Subcutaneous preadipocyte (primary cell): ENCODE results near the gene PRDM11. TPM values are rescaled to one million over a fixed set of nuclear protein-coding genes. Genes with fewer than 3 reads are reported as not detected.

Experiments
- total RNA-seq: library from RNA; depleted of rRNA; stranded (reverse); fragments of >200 nt; gene quantifications from 2 replicates; pipeline ENCODE4 v1.2.3, GENCODE V29; 2012

PRDM11 gene
- total RNA-seq, result 2.5 and 3.7 TPM in 2 replicates

GRCh38 chr11:45146072-45147016 lies at the start of gene PRDM11:
Gene PRDM11 (plus strand): TSS chr11:45146639. CDS start chr11:45181767, 35,128 bp downstream.

Other genes with a start within 250 kb of the PRDM11 start
- 5.5 and 13.2 TPM in 2 replicates for gene TP53I11, start 195.8 kb upstream of the PRDM11 start, total RNA-seq
- gene SYT13, start 139.7 kb downstream of the PRDM11 start, total RNA-seq, result not detected in 2 replicates